H1 (cell line): Measurements from ENCODE around the gene NEURL1. TPM values are rescaled to one million over a fixed set of nuclear protein-coding genes. Genes with fewer than 3 reads are reported as not detected.

Experiments
- CTBP2 ChIP-seq: IDR thresholded peaks from 2 replicates; pipeline ENCODE4 v1.7.0; 2011; ENCODE audit warnings: borderline replicate concordance, mild to moderate bottlenecking, moderate library complexity, mixed read lengths, low read length; ENCODE audit not compliant: insufficient read depth, insufficient read length
- E2F6 ChIP-seq: IDR thresholded peaks from 2 replicates; pipeline ENCODE4 v1.6.1; 2012; ENCODE audit warnings: inconsistent platforms
- FOSL1 ChIP-seq: IDR thresholded peaks from 2 replicates; pipeline ENCODE4 v1.6.1; 2011; ENCODE audit warnings: mild to moderate bottlenecking, low read depth, low read length, moderate library complexity; ENCODE audit not compliant: insufficient read depth
- MAFK ChIP-seq: IDR thresholded peaks from 2 replicates; pipeline ENCODE4 v1.6.1; 2012; ENCODE audit warnings: low read depth, mild to moderate bottlenecking, improper control_type of control experiment, low read length
- polyA plus RNA-seq, 7 experiments: library from polyadenylated mRNA; depleted of rRNA in 3 of 7; stranded (reverse) in 5 of 7; unstranded in 2 of 7; fragments of >200 nt in 5 of 7; fragments of 200-250 nt in 2 of 7; gene quantifications; 1 replicate in 5 of 7; 2 replicates in 1 of 7; 4 replicates in 1 of 7; pipeline versions ENCODE4 v1.2.1 to v1.2.3, GENCODE V29; 2011 to 2013; ENCODE audit warnings: missing spikeins in 2 of 7, mixed read lengths in 2 of 7
- total RNA-seq: library from RNA; stranded (reverse); fragmentation: NEBNext Ultra II Directional; extraction: Animal tissue kit (Norgen Biotek cat#: 25700); gene quantifications from 2 replicates; pipeline ENCODE4 v1.2.1, GENCODE V29; 2021

Gene NEURL1
- total and polyA plus RNA-seq, 2 of the 8 experiments (the other 6 are each of a cell fraction or from before 2014, with no cell fraction given), result 0.54 to 0.58 TPM

DNA sequence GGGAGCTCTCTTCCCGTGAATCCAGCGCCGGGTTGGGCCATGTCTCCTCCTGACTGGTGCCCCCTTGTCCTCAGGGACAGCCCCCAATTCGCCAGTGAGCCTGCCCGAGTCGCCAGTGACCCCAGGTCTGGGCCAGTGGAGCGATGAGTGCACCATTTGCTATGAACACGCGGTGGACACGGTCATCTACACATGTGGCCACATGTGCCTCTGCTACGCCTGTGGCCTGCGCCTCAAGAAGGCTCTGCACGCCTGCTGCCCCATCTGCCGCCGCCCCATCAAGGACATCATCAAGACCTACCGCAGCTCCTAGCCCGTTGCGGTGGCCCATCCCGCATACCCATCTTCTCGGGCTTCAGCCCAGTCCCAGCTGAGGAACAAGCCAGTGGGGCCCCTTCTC lies 96.6 kb downstream of the NEURL1 start (continued):
- TF ChIP-seq E2F6 (no peak), FOSL1 (no peak), CTBP2 (no peak), MAFK (no peak)
